Stimulated activated CD8-positive, alpha-beta memory T cell treated with anti-CD3 and anti-CD28 coated beads, Interleukin-15, amount 100 ng/mL, for 24 hours (primary cell): Measurements from ENCODE around the gene TMEM108.

Source experiments
- DNase-seq: peaks from one replicate; pipeline ENCODE4 v3.0.0-alpha.2; 2020; ENCODE audit warnings: low read depth

TMEM108 gene

DNA sequence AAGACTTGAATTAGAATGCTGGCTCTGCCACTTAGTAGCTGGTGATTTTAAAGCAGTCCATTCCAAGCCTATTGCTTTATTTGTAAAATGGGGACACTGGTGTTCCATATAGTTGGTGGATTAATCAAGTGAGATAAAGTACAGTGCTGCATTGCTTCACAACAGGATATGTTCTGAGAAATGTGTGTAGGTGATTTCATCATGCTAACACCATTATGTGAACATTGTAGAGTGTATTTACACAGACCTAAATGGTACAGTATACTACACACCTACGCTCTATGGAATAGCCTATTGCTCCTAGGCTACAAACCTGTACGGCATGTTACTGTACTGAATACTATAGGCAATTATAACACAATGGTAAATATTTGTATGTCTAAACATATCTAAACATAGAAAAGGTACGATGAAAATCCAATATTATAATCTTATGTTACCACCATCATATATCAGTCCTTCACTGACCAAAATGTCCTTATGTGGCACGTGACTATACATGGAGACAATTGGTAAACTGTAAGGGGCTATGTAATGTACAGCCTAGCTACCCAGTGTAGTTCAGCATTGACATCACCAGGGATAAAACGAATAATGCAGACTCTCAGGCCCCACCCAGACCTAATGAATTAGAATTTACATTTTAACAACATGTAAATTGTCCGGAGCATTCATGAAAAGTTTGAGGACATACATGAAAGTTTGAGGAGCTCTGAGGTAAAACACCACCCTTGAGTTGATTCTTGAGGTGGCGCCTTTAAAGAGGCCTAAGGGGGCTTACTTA lies 240.3 kb downstream of the TMEM108 start:
- DNase-seq = no peak

DNA sequence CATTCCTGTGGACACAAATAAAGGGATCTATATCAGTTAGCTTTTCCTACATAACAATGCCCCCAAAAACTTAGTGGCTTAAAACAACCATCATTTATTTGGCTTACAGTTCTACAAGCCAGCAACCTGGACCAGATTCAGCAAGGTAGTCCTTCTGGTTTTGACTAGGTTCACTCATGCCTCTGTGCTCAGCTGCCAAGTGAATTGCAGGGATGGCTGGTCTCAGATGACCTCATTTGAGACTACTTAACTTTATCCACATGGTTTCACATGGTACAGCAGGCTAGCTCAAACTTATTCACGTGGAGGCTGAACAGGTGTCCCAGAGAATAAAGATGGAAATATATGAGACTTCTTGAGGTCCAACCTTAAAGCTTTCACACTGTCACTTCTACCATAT lies 242.4 kb downstream of the TMEM108 start:
- DNase-seq = no peak

- no peak for DNase-seq
These were observed 244.0 kb downstream of the TMEM108 start for GRCh38 chr3:133282236-133282635.

DNA sequence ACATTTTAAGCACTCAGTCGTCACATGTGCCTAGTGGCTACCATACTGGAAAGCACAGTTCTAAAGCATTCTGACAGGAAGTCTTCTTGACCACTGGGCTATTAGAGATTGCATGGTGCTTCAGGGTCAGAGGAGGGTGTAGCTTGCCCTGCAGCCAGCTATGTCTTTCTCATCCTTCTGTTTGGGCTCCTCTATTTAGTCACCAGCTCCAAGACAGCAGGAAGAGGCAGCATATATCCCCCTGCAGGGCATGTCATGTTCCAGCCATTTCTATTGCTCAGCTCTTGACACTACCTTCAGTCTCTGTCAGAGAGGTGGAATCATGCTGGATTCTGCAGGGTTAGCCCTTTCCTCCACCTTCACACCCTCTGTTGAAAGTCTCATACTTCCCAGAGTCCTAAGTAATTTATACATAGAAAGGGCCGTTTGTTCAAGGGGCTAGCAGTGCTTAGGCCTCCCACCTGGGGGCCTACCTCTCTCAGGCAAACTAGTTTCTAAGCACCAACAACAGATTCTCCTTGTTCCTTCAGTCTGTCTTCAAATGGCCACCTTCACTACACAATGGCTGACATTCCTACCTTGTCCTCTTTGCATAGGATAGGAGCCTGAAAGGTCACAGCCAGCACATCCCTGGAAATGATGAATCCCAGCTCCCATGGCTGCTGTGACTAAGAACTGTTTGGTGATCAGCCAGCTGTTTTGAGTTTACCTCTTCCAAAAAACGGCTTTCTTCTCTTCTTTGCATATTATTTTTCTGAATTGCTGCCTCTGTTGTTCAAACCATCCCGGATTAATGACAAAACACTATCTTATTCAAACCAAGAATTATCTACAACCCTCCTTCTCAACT lies 246.0 kb downstream of the TMEM108 start:
- DNase-seq = no peak

DNA sequence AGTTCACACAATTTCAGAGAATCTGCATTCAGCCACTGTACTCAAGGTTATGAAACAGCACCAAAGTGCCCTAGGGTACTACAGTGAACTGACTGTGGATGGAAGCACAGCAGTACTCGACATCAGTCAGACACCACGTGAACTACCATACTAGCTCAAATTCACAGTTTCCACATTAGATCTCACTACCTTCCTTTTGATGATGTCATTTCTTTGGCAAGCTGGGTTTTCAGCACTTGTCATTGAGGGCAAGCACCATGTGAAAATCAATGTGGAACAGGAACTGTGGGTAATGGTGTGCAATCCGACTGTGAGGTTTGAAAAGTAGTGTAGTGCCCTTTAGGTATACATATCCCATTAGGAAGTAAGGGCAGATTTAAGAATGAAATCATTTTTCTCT lies 251.1 kb downstream of the TMEM108 start:
- DNase-seq = no peak

DNA sequence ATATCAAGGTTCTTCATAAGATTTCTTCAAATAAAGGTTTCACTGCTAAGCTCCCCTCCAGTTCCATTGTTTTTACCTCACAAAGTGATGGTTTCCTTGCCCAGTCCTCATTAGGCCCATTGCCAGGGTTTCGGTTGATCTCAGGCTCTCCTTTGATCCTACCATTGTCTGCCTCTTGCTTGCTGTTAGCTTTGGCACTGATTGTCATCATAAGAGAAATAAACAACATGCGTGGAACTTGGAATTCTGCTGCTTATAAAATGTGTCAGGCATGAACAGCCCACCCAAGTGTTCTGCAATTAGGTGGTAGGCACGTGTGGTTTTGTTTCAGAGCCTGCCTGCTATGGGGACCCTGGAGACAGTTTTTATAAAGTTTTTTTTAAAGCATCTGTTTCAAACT lies 254.1 kb downstream of the TMEM108 start:
- no peak for DNase-seq

DNA sequence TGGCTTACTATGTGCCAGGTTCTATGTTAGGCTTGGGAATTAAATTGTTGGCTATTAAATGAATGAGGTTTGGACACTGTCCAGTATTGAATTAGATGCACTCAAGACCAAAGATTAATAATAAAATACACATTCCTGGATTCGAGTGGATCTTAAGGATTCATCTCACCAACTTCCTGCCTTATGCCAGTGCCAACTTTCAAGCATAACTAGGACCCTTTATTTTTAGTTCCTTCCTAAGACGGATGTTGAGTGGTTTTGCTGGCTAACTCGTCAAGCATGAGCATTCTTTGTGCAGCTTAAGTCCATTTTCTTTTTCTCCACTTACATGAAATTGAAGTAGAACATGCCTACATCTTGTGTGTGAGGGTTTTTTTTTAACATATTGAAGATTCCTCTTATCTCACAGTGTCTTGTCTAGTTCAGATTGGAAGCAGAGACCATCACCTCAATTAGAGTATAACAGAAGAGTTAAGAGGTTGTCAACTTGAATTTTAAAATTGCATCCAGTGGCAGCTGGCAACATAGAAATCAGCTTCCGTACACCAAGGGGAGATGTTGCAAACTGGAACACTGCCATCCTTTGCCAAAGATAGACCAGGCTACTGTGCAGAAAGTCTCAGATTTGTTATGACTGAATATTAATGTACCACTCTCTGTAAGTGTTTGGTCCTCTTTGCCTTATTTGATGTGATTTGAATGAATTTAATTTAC lies 255.4 kb downstream of the TMEM108 start:
- DNase-seq = no peak

DNA sequence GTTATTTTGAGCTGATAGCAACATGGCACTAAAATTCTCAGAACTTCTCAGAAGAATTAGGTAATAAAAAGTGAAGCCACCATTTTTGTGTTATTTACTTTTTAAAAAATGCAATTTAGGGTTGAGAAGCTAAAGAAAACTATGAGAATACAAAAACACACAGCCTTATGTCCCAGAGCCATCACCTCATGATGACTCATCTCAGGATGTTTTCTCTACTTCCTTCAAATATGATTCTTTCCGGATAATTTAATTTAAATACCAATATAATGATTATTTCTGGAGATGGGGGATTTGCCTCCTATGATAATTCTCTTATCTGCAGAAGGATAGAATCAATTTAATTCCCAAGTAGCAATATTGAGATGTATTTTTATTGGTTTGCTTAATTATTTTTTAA lies 256.1 kb downstream of the TMEM108 start:
- DNase-seq = no peak

- no peak for DNase-seq
These were observed 257.2 kb downstream of the TMEM108 start for GRCh38 chr3:133295199-133295901.

DNA sequence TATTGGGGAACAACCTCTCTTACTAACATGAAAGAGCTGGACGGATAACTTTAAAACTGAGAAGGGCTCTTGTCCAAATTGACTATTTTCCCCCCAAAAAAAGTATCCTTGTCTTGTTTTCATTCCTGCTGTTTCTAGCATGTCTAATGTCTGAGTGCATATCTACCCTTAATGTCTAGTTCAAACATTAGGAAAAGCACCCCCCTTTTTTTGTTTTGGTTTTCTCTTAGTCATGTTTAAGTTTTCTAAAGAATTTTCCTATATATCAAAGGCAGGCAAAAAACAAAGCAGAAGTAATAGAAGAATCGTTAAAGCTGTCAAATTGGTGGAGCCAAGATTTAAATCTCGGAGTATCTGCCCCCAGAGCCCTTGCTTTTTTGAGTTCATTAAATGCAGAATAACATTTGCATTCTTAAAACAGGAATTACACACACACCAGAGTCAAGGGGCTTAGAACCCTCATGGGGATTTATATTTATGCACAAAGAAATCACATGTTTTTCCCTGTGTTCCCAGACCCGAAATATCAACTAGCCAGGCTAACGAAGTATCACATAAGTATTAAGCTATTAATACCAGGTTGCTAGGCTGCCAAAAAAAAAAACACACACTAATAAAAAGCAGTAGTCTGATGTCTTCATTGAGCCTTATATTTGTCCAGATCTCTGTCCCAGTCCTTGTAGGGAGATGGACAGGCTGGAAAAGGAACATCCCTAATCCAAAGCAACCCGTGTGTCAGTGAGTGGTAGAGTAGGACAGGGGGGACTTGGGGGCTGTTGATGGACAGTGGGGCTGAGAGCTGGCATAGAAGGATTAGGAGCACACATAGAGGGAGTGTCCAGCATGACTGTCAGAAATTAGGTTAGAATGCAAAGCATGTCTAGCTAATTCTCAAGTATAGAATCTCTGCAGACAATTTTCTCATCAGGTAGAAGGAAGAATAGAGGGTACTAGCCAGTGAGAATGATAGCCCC lies 258.0 kb downstream of the TMEM108 start:
- no peak for DNase-seq

- DNase-seq = no peak
These were observed 258.8 kb downstream of the TMEM108 start for GRCh38 chr3:133296981-133297380.

DNA sequence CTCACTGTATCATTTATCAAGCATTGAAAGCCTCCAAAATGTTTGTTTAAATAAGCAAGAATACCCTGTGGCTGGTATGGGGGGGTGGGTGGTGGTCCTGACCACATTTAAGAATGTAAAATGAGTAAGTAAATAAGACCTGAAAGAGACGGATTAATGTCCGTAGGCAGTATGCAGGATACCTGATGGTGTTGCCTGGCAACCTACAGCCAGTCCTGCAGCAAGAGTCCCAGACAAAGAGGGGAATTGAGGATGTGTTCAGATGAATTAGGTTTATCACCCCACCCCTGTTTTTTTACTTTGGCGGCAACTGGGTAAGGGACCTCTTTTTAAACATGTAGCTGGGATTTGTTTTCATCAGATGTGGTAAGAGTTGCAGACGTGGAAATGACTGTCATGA lies 261.9 kb downstream of the TMEM108 start:
- DNase-seq = no peak

DNA sequence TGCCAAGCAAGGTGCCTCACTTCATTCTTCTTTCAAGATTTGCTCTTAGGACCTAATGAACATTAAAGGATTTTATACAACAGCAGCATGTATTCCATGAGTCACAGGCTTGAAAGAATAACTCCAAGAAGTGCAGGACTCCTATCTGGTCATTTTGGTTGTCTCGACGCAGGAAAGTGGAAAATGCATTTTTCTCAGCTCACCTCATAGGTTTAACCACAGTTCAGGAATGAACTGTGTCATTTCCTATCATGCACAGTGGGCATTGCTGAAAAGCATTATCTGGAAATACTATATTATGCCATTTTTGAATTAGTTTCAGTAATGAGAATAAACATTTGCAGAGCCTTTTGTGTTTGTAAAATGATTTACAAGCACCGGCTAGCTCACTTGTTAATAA lies 263.0 kb downstream of the TMEM108 start:
- DNase-seq = no peak

DNA sequence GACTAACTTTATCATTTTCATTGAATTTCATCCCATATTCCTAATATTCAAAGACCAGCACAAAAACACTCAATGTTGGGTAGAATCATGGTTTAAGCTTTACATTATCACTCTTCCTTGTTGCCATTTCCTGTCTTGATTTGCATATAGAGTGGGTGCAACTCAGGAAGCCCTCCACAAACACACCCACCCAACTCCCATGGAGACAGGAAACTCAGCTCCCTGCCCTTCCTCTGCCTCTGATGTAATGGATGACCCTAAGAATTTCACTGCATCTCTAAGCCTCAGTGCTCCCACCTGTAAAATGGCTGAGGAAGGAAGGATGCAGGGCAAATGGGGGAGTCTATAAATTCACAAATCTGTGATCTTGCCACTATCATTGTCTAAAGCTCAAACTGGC lies 263.5 kb downstream of the TMEM108 start:
- no peak for DNase-seq

- no peak for DNase-seq
These were observed 265.2 kb downstream of the TMEM108 start for GRCh38 chr3:133303430-133303829.

DNA sequence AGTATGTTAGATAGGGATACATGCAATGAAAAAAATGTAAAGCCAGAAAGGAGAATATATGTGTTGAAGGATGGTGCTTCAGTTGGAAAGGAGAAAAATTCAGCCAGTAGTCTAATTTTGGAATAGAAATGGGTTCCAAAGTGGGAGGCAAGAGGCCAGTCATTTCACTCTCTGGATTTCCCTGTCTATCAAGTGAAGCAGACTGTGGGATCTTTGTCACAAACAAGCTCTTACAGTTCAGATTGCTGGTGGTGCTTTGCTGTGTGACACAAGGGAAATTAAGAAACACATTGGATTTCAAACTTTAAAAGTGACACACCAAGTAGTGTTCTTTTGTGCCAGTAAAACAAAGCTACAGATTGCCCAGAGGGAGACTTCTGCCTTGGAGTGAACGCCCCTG lies 279.7 kb downstream of the TMEM108 start:
- DNase-seq = no peak

- no peak for DNase-seq
These were observed 290.2 kb downstream of the TMEM108 start for GRCh38 chr3:133328373-133328772.

GRCh38 chr3:133329626-133330025 lies 291.4 kb downstream of the TMEM108 start:
- DNase-seq = no peak

DNA sequence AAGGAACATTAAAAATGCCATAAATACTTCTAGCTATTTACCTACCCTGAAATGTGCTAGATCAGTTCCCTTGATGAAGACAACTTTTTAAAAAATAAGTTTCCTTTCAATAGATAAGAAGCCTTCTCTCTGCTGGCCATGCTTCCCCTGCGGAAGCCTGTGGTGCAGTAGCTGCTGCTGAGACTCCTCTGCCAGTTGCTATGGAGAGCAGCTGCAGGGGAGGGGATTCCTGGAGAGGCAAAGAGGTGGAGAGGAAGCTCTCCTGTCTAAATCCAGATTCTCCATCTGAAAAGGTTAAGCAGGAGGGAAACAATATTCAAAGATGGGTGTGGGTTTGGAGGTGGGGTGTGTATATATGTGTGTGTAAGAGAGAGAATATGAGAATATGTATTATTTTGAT lies 291.9 kb downstream of the TMEM108 start:
- no peak for DNase-seq

- no peak for DNase-seq
These were observed 292.3 kb downstream of the TMEM108 start for GRCh38 chr3:133330522-133330921.

- no peak for DNase-seq
These were observed 316.5 kb downstream of the TMEM108 start for GRCh38 chr3:133354721-133355120.
